Astrocyte (in vitro differentiated cells and primary cell): Measurements from ENCODE around the gene CUEDC1. TPM values are rescaled to one million over a fixed set of nuclear protein-coding genes. Genes with fewer than 3 reads are reported as not detected.
A peak's percentile ranks its signal among the peaks of the same experiment; 100 is the strongest.

ENCODE experiments used
- DNase-seq: peaks from one replicate; pipeline ENCODE4 v3.0.0-alpha.2; 2010; ENCODE audit warnings: low read depth
- FAIRE-seq: peaks from 2 replicates; lab custom pipeline; 2011; peaks lifted over from hg19 to GRCh38; lab: Jason Lieb, UNC
- H2AFZ ChIP-seq: 2 replicates; pipeline ENCODE4 v1.6.0; 2012; ENCODE audit warnings: low read depth, low read length, inconsistent platforms
- H3K27ac ChIP-seq: 2 replicates; pipeline ENCODE4 v1.5.1; 2011; ENCODE audit warnings: low read depth, low read length, inconsistent platforms
- H3K27me3 ChIP-seq: 2 replicates; pipeline ENCODE4 v1.6.0; 2011; ENCODE audit warnings: low read length, inconsistent platforms; ENCODE audit not compliant: insufficient read depth
- H3K36me3 ChIP-seq: 2 replicates; pipeline ENCODE4 v1.5.1; 2011; ENCODE audit warnings: low read length, inconsistent platforms; ENCODE audit not compliant: insufficient read depth
- H3K4me1 ChIP-seq: 2 replicates; pipeline ENCODE4 v1.5.1; 2011; ENCODE audit warnings: low read length, inconsistent platforms; ENCODE audit not compliant: insufficient read depth
- H3K4me2 ChIP-seq: 2 replicates; pipeline ENCODE4 v1.6.0; 2012; ENCODE audit warnings: low read length, inconsistent platforms
- H3K4me3 ChIP-seq: 2 replicates; pipeline ENCODE4 v1.5.1; 2011; ENCODE audit warnings: low read depth, mild to moderate bottlenecking, low read length, inconsistent platforms; ENCODE audit not compliant: insufficient read depth
- H3K79me2 ChIP-seq: 2 replicates; pipeline ENCODE4 v1.6.0; 2012; ENCODE audit warnings: mild to moderate bottlenecking, low read length, inconsistent platforms; ENCODE audit not compliant: insufficient read depth
- H3K9ac ChIP-seq: 2 replicates; pipeline ENCODE4 v1.6.0; 2012; ENCODE audit warnings: mild to moderate bottlenecking, low read length, inconsistent platforms
- H3K9me3 ChIP-seq: 2 replicates; pipeline ENCODE4 v1.5.1; 2012; ENCODE audit warnings: low read depth, mild to moderate bottlenecking, low read length, inconsistent platforms; ENCODE audit not compliant: insufficient read depth
- H4K20me1 ChIP-seq: 2 replicates; pipeline ENCODE4 v1.6.0; 2012; ENCODE audit warnings: low read length, inconsistent platforms; ENCODE audit not compliant: insufficient read depth
- H3K27ac Mint-ChIP-seq: one replicate; pipeline ENCODE4 v1.8.0; 2021; ENCODE audit warnings: mild to moderate bottlenecking, mixed read lengths; ENCODE audit not compliant: unreplicated experiment
- H3K27me3 Mint-ChIP-seq: one replicate; pipeline ENCODE4 v1.8.0; 2021; ENCODE audit warnings: low read depth, mixed read lengths; ENCODE audit not compliant: unreplicated experiment
- H3K36me3 Mint-ChIP-seq: one replicate; pipeline ENCODE4 v1.8.0; 2021; ENCODE audit warnings: low read depth, mixed read lengths; ENCODE audit not compliant: unreplicated experiment
- H3K4me1 Mint-ChIP-seq: one replicate; pipeline ENCODE4 v1.8.0; 2021; ENCODE audit warnings: low read depth, mixed read lengths; ENCODE audit not compliant: unreplicated experiment
- H3K4me3 Mint-ChIP-seq: one replicate; pipeline ENCODE4 v1.8.0; 2021; ENCODE audit warnings: mild to moderate bottlenecking, moderate library complexity, mixed read lengths; ENCODE audit not compliant: unreplicated experiment
- H3K9me3 Mint-ChIP-seq: one replicate; pipeline ENCODE4 v1.8.0; 2021; ENCODE audit warnings: mild to moderate bottlenecking, mixed read lengths; ENCODE audit not compliant: unreplicated experiment
- EZH2 ChIP-seq: IDR thresholded peaks from 2 replicates; pipeline ENCODE4 v1.6.1; 2012; ENCODE audit warnings: mild to moderate bottlenecking, low read length, inconsistent platforms; ENCODE audit not compliant: insufficient read depth
- total RNA-seq: library from RNA; stranded (reverse); gene quantifications from 2 replicates; pipeline ENCODE4 v1.2.1, GENCODE V29; 2021
- TF ChIP-seq, protein P1 (sequence below): IDR thresholded peaks from 2 replicates; pipeline ENCODE4 v1.5.1; 2011; ENCODE audit warnings: low read depth, mild to moderate bottlenecking, inconsistent platforms, low read length, moderate library complexity; ENCODE audit not compliant: insufficient read depth

The CUEDC1 gene
- total RNA-seq, 1 donor from 2014 or later: 43.7 TPM

DNA sequence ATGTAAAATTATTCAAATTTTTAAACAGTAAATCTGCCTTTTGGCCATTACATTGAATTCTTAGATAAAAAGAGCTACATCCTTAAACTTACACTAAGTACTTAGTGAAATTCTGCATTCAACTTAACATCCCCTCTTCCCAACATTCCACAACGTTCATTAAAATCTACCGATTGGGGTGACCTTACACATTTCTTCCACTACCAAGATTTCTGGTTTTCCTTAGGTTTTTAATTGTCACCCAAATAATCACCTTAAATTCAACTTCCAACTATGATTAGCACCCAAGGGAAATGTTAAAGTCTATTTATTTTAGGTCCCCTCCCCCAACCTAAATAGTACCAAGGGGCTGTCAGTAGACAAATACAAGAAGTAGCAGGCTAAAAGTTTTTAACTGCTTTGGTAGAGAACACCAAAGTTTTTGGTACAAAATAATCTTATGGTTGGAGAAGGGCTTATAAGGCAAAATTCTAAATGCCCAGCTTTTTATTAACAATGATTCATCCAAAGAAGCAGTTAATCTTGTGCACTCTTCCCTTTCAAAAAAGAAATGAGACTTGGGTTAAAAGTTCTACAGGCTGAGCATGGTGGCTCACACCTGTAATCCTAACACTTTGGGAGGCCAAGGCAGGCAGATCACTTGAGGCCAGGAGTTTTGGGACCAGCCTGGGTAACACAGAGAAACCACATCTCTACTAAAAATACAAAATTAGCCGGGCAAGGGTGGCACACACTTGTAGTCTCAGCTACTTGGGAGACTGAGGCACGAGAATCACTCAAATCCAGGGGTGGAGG lies 47.1 kb upstream of the CUEDC1 start:
- no peak overlapping the region for H2AFZ ChIP-seq
- H3K9me3 Mint-ChIP-seq: no peaks in the 10 kb centered on the region
- H3K27ac ChIP-seq: no peak overlapping the region
- DNase-seq: no peak
- H3K27me3 ChIP-seq: no peaks in the 10 kb centered on the region
- peaks cover 71% of the 10 kb centered on the region for H3K79me2 ChIP-seq
- H3K27ac Mint-ChIP-seq: no peak overlapping the region
- H3K9ac ChIP-seq: no peak overlapping the region
- H3K27me3 Mint-ChIP-seq: no peaks in the 10 kb centered on the region
- no peak for FAIRE-seq
- peaks cover 20% of the 10 kb centered on the region for H3K36me3 Mint-ChIP-seq
- peaks cover 83% of the 10 kb centered on the region for H4K20me1 ChIP-seq
- TF ChIP-seq, protein P1, sequence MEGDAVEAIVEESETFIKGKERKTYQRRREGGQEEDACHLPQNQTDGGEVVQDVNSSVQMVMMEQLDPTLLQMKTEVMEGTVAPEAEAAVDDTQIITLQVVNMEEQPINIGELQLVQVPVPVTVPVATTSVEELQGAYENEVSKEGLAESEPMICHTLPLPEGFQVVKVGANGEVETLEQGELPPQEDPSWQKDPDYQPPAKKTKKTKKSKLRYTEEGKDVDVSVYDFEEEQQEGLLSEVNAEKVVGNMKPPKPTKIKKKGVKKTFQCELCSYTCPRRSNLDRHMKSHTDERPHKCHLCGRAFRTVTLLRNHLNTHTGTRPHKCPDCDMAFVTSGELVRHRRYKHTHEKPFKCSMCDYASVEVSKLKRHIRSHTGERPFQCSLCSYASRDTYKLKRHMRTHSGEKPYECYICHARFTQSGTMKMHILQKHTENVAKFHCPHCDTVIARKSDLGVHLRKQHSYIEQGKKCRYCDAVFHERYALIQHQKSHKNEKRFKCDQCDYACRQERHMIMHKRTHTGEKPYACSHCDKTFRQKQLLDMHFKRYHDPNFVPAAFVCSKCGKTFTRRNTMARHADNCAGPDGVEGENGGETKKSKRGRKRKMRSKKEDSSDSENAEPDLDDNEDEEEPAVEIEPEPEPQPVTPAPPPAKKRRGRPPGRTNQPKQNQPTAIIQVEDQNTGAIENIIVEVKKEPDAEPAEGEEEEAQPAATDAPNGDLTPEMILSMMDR: no peak
- no peak for TF ChIP-seq EZH2
- no peak overlapping the region for H3K4me3 ChIP-seq
- H3K9me3 ChIP-seq: no peaks in the 10 kb centered on the region
- peaks cover 30% of the 10 kb centered on the region for H3K4me1 Mint-ChIP-seq
- peak overlapping the region; percentile 93 for H3K4me2 ChIP-seq
- peaks cover 22% of the 10 kb centered on the region for H3K4me1 ChIP-seq
- peaks cover 56% of the 10 kb centered on the region for H3K36me3 ChIP-seq
- peak overlapping the region; percentile 69 for H3K4me3 Mint-ChIP-seq

DNA sequence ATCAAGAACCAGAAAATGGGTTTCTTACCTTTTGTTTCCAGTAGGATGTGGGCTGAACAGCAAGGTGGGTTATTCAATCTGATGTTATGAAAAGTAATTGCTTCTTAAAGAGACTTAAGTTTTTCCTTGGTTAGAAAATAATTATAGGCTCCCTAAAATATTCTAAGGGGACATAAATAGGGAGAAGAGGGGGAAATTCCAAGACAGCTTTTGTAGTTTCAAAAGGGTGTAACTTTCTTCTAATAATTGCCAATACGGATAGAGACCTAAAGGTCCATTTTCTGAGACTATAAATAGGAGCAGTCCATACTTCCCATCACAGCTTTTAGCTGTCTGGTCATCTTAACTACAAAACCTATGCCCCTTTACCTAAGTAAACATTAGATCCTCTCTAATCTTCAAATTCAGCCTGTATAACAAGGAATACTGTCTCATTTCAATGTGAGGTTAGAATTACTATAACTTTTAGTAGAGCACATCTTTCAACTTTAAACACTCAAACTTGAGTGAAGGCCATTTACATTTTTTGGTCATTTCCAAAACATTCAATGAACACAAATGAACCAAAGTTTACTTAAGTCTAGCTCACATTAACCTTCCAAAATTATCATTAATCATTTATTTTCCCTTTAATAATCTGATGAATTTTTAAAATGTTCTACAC lies 46.4 kb upstream of the CUEDC1 start:
- H3K27me3 ChIP-seq: no peaks in the 10 kb centered on the region
- no peaks in the 10 kb centered on the region for H3K9me3 Mint-ChIP-seq
- H3K4me2 ChIP-seq: no peak overlapping the region
- no peak for FAIRE-seq
- H3K27ac ChIP-seq: no peak overlapping the region
- H3K79me2 ChIP-seq: peaks cover 66% of the 10 kb centered on the region
- H3K27me3 Mint-ChIP-seq: no peaks in the 10 kb centered on the region
- peaks cover 20% of the 10 kb centered on the region for H3K36me3 Mint-ChIP-seq
- H3K9me3 ChIP-seq: no peaks in the 10 kb centered on the region
- no peak for DNase-seq
- no peak overlapping the region for H3K27ac Mint-ChIP-seq
- no peak for TF ChIP-seq EZH2
- TF ChIP-seq, protein P1: no peak
- H3K9ac ChIP-seq: peak overlapping the region; percentile 2
- H3K4me1 Mint-ChIP-seq: peaks cover 30% of the 10 kb centered on the region
- peaks cover 57% of the 10 kb centered on the region for H3K36me3 ChIP-seq
- peaks cover 22% of the 10 kb centered on the region for H3K4me1 ChIP-seq
- peak overlapping the region; percentile 29 for H3K4me3 Mint-ChIP-seq
- H4K20me1 ChIP-seq: peaks cover 84% of the 10 kb centered on the region
- H2AFZ ChIP-seq: no peak overlapping the region
- H3K4me3 ChIP-seq: no peak overlapping the region
